GM18505 (cell line): ENCODE results near the gene GALNS.

Experiments used
- ATAC-seq: cut with Tn5 transposase; IDR thresholded peaks from one replicate; pipeline ENCODE4 v1.9.1; 2021; ENCODE audit not compliant: unreplicated experiment
- POLR2A ChIP-seq: IDR thresholded peaks from 4 replicates; pipeline ENCODE4 v1.6.1; 2011; ENCODE audit warnings: borderline replicate concordance; ENCODE audit not compliant: insufficient read depth, insufficient read length; ENCODE audit errors: extremely low read depth

Gene GALNS

GRCh38 chr16:88854306-88855111 is 2.2 kb downstream of the GALNS start:
- TF ChIP-seq POLR2A = no peak
- no peak for ATAC-seq

GRCh38 chr16:88853325-88853941 is 3.3 kb downstream of the GALNS start:
- ATAC-seq = no peak
- TF ChIP-seq POLR2A = no peak

GRCh38 chr16:88851616-88852015 is 5.1 kb downstream of the GALNS start:
- TF ChIP-seq POLR2A = no peak
- no peak for ATAC-seq

GRCh38 chr16:88850531-88851199 is 6.1 kb downstream of the GALNS start:
- no peak for ATAC-seq

GRCh38 chr16:88848557-88848956 is 8.2 kb downstream of the GALNS start:
- no peak for ATAC-seq
- no peak for TF ChIP-seq POLR2A

More at GRCh38 chr16:88850531-88851199, 6.1 kb downstream of the GALNS start:
- TF ChIP-seq POLR2A = no peak

- no peak for TF ChIP-seq POLR2A
- ATAC-seq = no peak
Observed at GRCh38 chr16:88847654-88848053, 9.1 kb downstream of the GALNS start.

- ATAC-seq = no peak
- no peak for TF ChIP-seq POLR2A
Observed at GRCh38 chr16:88846088-88846487, 10.7 kb downstream of the GALNS start.

GRCh38 chr16:88844419-88845036 is 12.2 kb downstream of the GALNS start:
- ATAC-seq = no peak
- TF ChIP-seq POLR2A = no peak

- TF ChIP-seq POLR2A = no peak
- ATAC-seq = no peak
Observed at GRCh38 chr16:88843256-88843655, 13.5 kb downstream of the GALNS start.

- no peak for TF ChIP-seq POLR2A
Observed at GRCh38 chr16:88842806-88843205, 13.9 kb downstream of the GALNS start.

GRCh38 chr16:88842308-88842756 is 14.4 kb downstream of the GALNS start:
- no peak for ATAC-seq
- TF ChIP-seq POLR2A = no peak

More at GRCh38 chr16:88842806-88843205, 13.9 kb downstream of the GALNS start:
- ATAC-seq = no peak

GRCh38 chr16:88841521-88842307 is 15.0 kb downstream of the GALNS start:
- no peak for TF ChIP-seq POLR2A
- ATAC-seq = no peak
